ENCODE results near the gene GNAO1. TPM values are rescaled to one million over a fixed set of nuclear protein-coding genes. Genes with fewer than 3 reads are reported as not detected.

GNAO1 gene
- polyA plus RNA-seq, 1 of the 3 experiments (the other 2 are of a cell fraction), result 0.30 TPM

DNA sequence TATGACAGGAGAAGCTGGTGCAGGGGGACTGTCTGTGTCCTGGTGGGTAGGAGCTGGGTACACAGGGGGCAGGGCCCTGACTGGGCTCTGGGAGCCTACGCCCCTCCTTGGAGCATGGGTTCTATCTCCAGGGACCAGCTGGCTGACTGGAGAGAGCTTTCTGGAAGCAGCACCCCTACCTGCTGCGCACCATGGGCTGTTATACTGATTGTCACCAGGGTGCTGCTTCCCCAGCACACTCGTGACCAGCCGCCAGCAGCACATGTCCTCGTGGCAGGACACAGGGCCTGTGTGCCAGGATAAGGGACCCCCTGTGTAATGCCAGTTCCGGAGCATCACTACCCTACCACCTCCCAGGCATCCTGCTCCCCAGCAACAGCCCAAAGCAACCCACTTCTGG lies 128.1 kb downstream of the GNAO1 start (continued):
- TF ChIP-seq, protein P1, sequence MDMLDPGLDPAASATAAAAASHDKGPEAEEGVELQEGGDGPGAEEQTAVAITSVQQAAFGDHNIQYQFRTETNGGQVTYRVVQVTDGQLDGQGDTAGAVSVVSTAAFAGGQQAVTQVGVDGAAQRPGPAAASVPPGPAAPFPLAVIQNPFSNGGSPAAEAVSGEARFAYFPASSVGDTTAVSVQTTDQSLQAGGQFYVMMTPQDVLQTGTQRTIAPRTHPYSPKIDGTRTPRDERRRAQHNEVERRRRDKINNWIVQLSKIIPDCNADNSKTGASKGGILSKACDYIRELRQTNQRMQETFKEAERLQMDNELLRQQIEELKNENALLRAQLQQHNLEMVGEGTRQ (IDR thresholded peaks at IDR 0.05; ENCODE audit: borderline replicate concordance, low read depth, low read length), result no peak
- no peak for TF ChIP-seq TAF1 (IDR thresholded peaks at IDR 0.05; ENCODE audit: borderline replicate concordance, low read depth, low read length)
- TF ChIP-seq FOSL2 (IDR thresholded peaks at IDR 0.05; ENCODE audit: borderline replicate concordance, low read depth), result no peak
- no peak for TF ChIP-seq GATA2 (CRISPR knock-in tag; IDR thresholded peaks at IDR 0.05)
- TF ChIP-seq FOXJ3 (CRISPR knock-in tag; IDR thresholded peaks at IDR 0.05), result no peak
- no peak for TF ChIP-seq SIN3A (IDR thresholded peaks at IDR 0.05; ENCODE audit: borderline replicate concordance, low read depth, low read length)

DNA sequence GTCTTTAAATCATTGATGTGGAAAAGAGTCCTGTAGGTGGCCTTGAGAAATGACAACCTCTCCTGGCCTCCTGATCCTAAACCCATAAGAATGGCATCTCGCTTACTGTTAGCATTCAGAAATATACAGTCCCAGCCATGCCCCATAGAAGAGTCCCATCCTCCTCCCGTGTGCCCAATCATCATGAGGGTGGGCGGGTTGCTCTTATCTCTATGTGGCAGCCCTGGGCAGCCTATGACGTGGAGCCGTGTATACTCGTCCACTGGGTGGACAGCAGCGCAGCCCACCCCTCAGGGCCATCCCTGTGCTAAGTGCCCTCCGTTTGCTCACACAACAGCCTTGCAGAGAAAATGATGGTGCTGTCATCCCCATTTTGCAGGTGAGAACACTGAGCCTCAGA lies 128.8 kb downstream of the GNAO1 start:
- Histone ChIP-seq H3K9me2 (no peaks in the 10 kb centered on the region), H3K27me3 (ENCODE audit: insufficient read depth) (no peaks in the 10 kb centered on the region; the same call in 1 of the 2 replicates)

More for the DNA sequence above, 128.8 kb downstream of the GNAO1 start:
- Histone ChIP-seq H3K9ac (no peak overlapping the region), H3K27ac (ENCODE audit: low read depth in 2 of 2, low read length in 1 of 2) (no peak overlapping the region), H2AFZ (ENCODE audit: low read depth) (no peak overlapping the region), H3F3A (replicated peaks; ENCODE audit: insufficient read depth) (no peaks in the 10 kb centered on the region), H4K20me1 (ENCODE audit: insufficient read depth) (no peaks in the 10 kb centered on the region), H3K36me3 (replicated peaks in 1 of 2; ENCODE audit: control insufficient read depth in 1 of 2, insufficient read depth in 2 of 2, low read length in 1 of 2) (no peaks in the 10 kb centered on the region), H3K4me3 (ENCODE audit: low read depth in 2 of 2, low read length in 1 of 2) (no peak overlapping the region), H3K4me1 (ENCODE audit: control insufficient read depth in 1 of 2, insufficient read depth in 2 of 2, low read depth in 1 of 2, low read length in 1 of 2) (peaks cover 0 to 25% of the 10 kb centered on the region in 2 experiments; a peak in 1 of 4 replicates), H3K9me3 (no peaks in the 10 kb centered on the region), H3K4me2 (no peak overlapping the region), H3K79me2 (ENCODE audit: insufficient read depth) (no peaks in the 10 kb centered on the region)
- no peak for TF ChIP-seq TEAD4 (IDR thresholded peaks at IDR 0.05; ENCODE audit: borderline replicate concordance, insufficient read depth)
- TF ChIP-seq EP300 (IDR thresholded peaks at IDR 0.05; ENCODE audit: borderline replicate concordance in 1 of 2, low read depth in 1 of 2, low read length in 1 of 2), result no peak
- TF ChIP-seq, protein P2, sequence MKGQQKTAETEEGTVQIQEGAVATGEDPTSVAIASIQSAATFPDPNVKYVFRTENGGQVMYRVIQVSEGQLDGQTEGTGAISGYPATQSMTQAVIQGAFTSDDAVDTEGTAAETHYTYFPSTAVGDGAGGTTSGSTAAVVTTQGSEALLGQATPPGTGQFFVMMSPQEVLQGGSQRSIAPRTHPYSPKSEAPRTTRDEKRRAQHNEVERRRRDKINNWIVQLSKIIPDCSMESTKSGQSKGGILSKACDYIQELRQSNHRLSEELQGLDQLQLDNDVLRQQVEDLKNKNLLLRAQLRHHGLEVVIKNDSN (IDR thresholded peaks at IDR 0.05; ENCODE audit: borderline replicate concordance, low read depth), result no peak
- no peak for TF ChIP-seq JUND (IDR thresholded peaks at IDR 0.05)
- no peak for TF ChIP-seq MXI1 (IDR thresholded peaks at IDR 0.05; ENCODE audit: low read depth, low read length)
- TF ChIP-seq, protein P1 (IDR thresholded peaks at IDR 0.05; ENCODE audit: borderline replicate concordance, low read depth, low read length), result no peak
- no peak for TF ChIP-seq RXRA (IDR thresholded peaks at IDR 0.05; ENCODE audit: borderline replicate concordance, low read depth)
- TF ChIP-seq CHD2 (IDR thresholded peaks at IDR 0.05; ENCODE audit: low read length, partially characterized antibody), result no peak
- no peak for TF ChIP-seq GABPA (IDR thresholded peaks at IDR 0.05; ENCODE audit: low read depth)
- TF ChIP-seq FOXM1 (IDR thresholded peaks at IDR 0.05; ENCODE audit: low read depth), result no peak
- TF ChIP-seq, protein P3, sequence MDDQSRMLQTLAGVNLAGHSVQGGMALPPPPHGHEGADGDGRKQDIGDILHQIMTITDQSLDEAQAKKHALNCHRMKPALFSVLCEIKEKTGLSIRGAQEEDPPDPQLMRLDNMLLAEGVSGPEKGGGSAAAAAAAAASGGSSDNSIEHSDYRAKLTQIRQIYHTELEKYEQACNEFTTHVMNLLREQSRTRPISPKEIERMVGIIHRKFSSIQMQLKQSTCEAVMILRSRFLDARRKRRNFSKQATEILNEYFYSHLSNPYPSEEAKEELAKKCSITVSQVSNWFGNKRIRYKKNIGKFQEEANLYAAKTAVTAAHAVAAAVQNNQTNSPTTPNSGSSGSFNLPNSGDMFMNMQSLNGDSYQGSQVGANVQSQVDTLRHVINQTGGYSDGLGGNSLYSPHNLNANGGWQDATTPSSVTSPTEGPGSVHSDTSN (IDR thresholded peaks at IDR 0.05), result no peak
- TF ChIP-seq, protein P4, sequence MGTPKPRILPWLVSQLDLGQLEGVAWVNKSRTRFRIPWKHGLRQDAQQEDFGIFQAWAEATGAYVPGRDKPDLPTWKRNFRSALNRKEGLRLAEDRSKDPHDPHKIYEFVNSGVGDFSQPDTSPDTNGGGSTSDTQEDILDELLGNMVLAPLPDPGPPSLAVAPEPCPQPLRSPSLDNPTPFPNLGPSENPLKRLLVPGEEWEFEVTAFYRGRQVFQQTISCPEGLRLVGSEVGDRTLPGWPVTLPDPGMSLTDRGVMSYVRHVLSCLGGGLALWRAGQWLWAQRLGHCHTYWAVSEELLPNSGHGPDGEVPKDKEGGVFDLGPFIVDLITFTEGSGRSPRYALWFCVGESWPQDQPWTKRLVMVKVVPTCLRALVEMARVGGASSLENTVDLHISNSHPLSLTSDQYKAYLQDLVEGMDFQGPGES (IDR thresholded peaks at IDR 0.05; ENCODE audit: low read depth, low read length), result no peak
- TF ChIP-seq NFIC (IDR thresholded peaks at IDR 0.05; ENCODE audit: borderline replicate concordance), result no peak
- TF ChIP-seq GATA2 (CRISPR knock-in tag; IDR thresholded peaks at IDR 0.05), result no peak
- TF ChIP-seq RFX5 (IDR thresholded peaks at IDR 0.05; ENCODE audit: low read length), result no peak
- ChIA-PET POLR2A (no interaction called here), CTCF (interaction anchor here (0.8 to 7.0 kb wide), 5 partner anchors 9 to 376 kb away, joined by 3 to 104 read pairs (median 52); no protein-coding TSS in a partner anchor)
- DNase-seq, result no peak
- 30% methylated on average over 3 of the region's 8 CpGs for WGBS (ENCODE audit: low lambda C conversion rate)
